T-helper 2 cell treated with Interferon-gamma antibody and Interleukin-4, amounts not matched to agents 5 μg/mL and 100 μg/mL, for 36 hours (primary cell): ENCODE data around the gene PIEZO1.
A peak's percentile ranks its signal among the peaks of the same experiment; 100 is the strongest.
"Not testable (repeated sequence)": the region's sequence is repeated elsewhere in the genome, so short reads cannot be mapped to it uniquely, and the experiment has no call there.

Experiments used
- DNase-seq: peaks from one replicate; pipeline ENCODE4 v3.0.0; 2021; ENCODE audit warnings: low spot score
- H3K27ac Mint-ChIP-seq: one replicate; pipeline ENCODE4 v1.8.0; 2021; ENCODE audit warnings: mild to moderate bottlenecking, mixed read lengths
- H3K27me3 Mint-ChIP-seq: one replicate; pipeline ENCODE4 v1.8.0; 2021; ENCODE audit warnings: low read depth, mixed read lengths
- H3K36me3 Mint-ChIP-seq: one replicate; pipeline ENCODE4 v1.8.0; 2021; ENCODE audit warnings: low read depth, mixed read lengths
- H3K4me1 Mint-ChIP-seq: one replicate; pipeline ENCODE4 v1.8.0; 2021; ENCODE audit warnings: low read depth, mixed read lengths
- H3K4me3 Mint-ChIP-seq: one replicate; pipeline ENCODE4 v1.8.0; 2022; ENCODE audit warnings: mild to moderate bottlenecking, moderate library complexity, mixed read lengths
- H3K9me3 Mint-ChIP-seq: one replicate; pipeline ENCODE4 v1.8.0; 2021; ENCODE audit warnings: mixed read lengths

Gene PIEZO1, protein sequence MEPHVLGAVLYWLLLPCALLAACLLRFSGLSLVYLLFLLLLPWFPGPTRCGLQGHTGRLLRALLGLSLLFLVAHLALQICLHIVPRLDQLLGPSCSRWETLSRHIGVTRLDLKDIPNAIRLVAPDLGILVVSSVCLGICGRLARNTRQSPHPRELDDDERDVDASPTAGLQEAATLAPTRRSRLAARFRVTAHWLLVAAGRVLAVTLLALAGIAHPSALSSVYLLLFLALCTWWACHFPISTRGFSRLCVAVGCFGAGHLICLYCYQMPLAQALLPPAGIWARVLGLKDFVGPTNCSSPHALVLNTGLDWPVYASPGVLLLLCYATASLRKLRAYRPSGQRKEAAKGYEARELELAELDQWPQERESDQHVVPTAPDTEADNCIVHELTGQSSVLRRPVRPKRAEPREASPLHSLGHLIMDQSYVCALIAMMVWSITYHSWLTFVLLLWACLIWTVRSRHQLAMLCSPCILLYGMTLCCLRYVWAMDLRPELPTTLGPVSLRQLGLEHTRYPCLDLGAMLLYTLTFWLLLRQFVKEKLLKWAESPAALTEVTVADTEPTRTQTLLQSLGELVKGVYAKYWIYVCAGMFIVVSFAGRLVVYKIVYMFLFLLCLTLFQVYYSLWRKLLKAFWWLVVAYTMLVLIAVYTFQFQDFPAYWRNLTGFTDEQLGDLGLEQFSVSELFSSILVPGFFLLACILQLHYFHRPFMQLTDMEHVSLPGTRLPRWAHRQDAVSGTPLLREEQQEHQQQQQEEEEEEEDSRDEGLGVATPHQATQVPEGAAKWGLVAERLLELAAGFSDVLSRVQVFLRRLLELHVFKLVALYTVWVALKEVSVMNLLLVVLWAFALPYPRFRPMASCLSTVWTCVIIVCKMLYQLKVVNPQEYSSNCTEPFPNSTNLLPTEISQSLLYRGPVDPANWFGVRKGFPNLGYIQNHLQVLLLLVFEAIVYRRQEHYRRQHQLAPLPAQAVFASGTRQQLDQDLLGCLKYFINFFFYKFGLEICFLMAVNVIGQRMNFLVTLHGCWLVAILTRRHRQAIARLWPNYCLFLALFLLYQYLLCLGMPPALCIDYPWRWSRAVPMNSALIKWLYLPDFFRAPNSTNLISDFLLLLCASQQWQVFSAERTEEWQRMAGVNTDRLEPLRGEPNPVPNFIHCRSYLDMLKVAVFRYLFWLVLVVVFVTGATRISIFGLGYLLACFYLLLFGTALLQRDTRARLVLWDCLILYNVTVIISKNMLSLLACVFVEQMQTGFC (N-terminal part only)

DNA sequence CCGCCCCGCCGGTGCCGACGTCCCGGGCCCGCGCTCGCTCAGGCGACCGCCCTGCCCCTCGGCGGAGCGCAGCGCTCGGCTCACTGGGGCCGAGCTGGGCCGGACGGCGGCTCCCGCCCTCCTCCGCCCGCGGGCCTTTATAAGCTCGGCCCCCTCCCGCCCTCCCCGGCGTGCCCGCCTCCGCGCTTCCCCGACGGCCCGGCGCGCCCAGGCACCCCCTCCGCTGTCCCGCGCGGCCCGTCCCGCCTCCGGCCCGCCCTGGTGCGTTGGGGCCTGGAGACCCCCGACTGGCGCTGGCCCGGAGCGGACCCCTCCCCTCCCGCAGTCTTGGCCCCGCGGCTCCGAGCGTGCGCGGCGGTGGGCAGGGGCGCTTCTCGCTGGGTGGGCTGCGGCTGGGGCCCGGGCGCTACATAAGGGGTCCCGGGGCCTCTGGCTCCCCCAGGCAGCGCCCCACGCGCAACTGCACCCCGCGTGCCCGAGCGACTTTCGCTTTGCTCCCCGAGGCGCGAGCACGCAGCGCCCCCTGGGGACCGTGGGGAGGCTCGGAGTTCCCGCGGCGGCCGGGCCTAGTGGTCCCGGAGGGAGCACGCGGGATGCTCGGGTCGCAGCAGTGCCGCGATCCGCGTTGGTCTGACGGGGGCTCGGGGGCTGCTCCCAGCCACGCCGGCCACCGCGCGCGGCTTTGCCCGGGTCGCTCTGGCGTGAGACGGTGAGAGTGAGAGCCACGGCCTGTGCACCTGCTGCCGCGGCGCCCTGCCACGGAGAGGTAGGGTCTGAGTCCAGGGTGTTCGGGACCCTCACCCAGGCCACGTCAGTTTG, at the start of gene PIEZO1:
Gene PIEZO1, minus strand, starts transcription at position 115 of the 819 bp plus-strand sequence. CDS start 256 bp downstream, outside the sequence.
- Mint-ChIP-seq H3K9me3 (no peaks in the 10 kb centered on the region), H3K4me1 (peaks cover 39% of the 10 kb centered on the region), H3K27me3 (no peaks in the 10 kb centered on the region), H3K4me3 (peak within 1 kb of the TSS; percentile 88), H3K36me3 (peaks cover 8% of the 10 kb centered on the region), H3K27ac (peak within 1 kb of the TSS; percentile 82)
- DNase-seq = peak; percentile 70

- DNase-seq = no peak
- no peaks in the 10 kb centered on the region for H3K4me1 Mint-ChIP-seq
- no peaks in the 10 kb centered on the region for H3K9me3 Mint-ChIP-seq
- H3K4me3 Mint-ChIP-seq = no peak overlapping the region
- H3K27ac Mint-ChIP-seq = no peak overlapping the region
- H3K36me3 Mint-ChIP-seq = no peaks in the 10 kb centered on the region
- no peaks in the 10 kb centered on the region for H3K27me3 Mint-ChIP-seq
These were observed 49.6 kb upstream of the PIEZO1 start for GRCh38 chr16:88834670-88835069.

GRCh38 chr16:88833086-88833485, 48.1 kb upstream of the PIEZO1 start:
- H3K9me3 Mint-ChIP-seq = no peaks in the 10 kb centered on the region

DNA sequence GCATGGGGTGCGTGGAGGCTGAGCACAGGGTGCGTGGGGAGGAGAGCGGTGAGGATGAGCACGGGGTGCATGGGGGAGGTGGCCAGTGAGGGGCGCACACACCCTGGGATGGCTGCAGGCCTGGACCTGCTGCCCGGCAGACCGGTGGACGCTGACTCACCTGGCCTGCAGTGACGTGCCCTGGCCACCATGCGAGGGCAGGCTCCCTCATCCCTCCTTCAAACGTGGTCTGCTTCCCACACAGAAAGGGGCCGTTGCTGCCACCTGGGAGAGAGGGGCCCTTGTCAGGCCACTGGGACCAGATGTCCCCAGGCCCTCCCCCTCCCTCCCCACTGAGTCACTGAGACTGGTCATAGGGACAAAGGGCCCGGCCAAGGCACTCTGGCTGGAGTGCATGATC, 46.8 kb upstream of the PIEZO1 start:
- Mint-ChIP-seq H3K36me3 (no peaks in the 10 kb centered on the region), H3K9me3 (no peaks in the 10 kb centered on the region), H3K4me3 (no peak overlapping the region), H3K27ac (no peak overlapping the region), H3K27me3 (no peaks in the 10 kb centered on the region), H3K4me1 (no peaks in the 10 kb centered on the region)
- no peak for DNase-seq

More at GRCh38 chr16:88833086-88833485, 48.1 kb upstream of the PIEZO1 start:
- no peak overlapping the region for H3K4me3 Mint-ChIP-seq
- H3K27ac Mint-ChIP-seq = no peak overlapping the region
- H3K36me3 Mint-ChIP-seq = no peaks in the 10 kb centered on the region
- no peaks in the 10 kb centered on the region for H3K4me1 Mint-ChIP-seq
- no peaks in the 10 kb centered on the region for H3K27me3 Mint-ChIP-seq
- no peak for DNase-seq

- Mint-ChIP-seq H3K36me3 (no peaks in the 10 kb centered on the region), H3K9me3 (no peaks in the 10 kb centered on the region), H3K27me3 (no peaks in the 10 kb centered on the region), H3K4me1 (no peaks in the 10 kb centered on the region), H3K4me3 (no peak overlapping the region), H3K27ac (no peak overlapping the region)
- no peak for DNase-seq
These were observed 45.8 kb upstream of the PIEZO1 start for GRCh38 chr16:88830783-88831182.

DNA sequence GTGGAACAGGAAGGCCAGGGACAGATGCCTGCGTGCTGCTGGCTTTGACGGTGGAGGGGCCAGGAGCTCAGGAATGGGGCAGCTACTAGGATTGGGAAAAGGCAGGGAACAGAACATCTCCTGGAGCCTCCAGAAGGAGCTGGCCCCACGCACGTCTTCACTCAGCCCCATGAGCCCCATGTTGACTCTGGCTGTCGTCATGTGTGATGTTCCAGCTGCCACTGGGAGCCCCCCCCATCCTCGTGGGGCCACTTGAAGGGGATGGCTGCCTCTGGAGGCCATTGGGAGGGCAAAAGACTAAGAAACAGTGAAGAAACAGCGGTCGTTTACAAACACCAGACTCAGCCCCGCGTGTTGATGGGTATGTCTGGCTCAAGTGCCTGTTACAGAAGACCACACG, 45.2 kb upstream of the PIEZO1 start:
- Mint-ChIP-seq H3K27ac (no peak overlapping the region), H3K4me1 (no peaks in the 10 kb centered on the region), H3K4me3 (no peak overlapping the region), H3K27me3 (no peaks in the 10 kb centered on the region), H3K36me3 (no peaks in the 10 kb centered on the region), H3K9me3 (no peaks in the 10 kb centered on the region)
- DNase-seq = no peak

- no peaks in the 10 kb centered on the region for H3K4me1 Mint-ChIP-seq
- no peaks in the 10 kb centered on the region for H3K36me3 Mint-ChIP-seq
- no peak for DNase-seq
- H3K27ac Mint-ChIP-seq = no peak overlapping the region
- no peaks in the 10 kb centered on the region for H3K9me3 Mint-ChIP-seq
- no peaks in the 10 kb centered on the region for H3K27me3 Mint-ChIP-seq
- no peak overlapping the region for H3K4me3 Mint-ChIP-seq
These were observed 43.7 kb upstream of the PIEZO1 start for GRCh38 chr16:88828711-88829110.

- Mint-ChIP-seq H3K27ac (no peak overlapping the region), H3K36me3 (no peaks in the 10 kb centered on the region), H3K9me3 (no peaks in the 10 kb centered on the region), H3K27me3 (no peaks in the 10 kb centered on the region), H3K4me1 (no peaks in the 10 kb centered on the region), H3K4me3 (no peak overlapping the region)
- no peak for DNase-seq
These were observed 42.7 kb upstream of the PIEZO1 start for GRCh38 chr16:88827727-88828126.

DNA sequence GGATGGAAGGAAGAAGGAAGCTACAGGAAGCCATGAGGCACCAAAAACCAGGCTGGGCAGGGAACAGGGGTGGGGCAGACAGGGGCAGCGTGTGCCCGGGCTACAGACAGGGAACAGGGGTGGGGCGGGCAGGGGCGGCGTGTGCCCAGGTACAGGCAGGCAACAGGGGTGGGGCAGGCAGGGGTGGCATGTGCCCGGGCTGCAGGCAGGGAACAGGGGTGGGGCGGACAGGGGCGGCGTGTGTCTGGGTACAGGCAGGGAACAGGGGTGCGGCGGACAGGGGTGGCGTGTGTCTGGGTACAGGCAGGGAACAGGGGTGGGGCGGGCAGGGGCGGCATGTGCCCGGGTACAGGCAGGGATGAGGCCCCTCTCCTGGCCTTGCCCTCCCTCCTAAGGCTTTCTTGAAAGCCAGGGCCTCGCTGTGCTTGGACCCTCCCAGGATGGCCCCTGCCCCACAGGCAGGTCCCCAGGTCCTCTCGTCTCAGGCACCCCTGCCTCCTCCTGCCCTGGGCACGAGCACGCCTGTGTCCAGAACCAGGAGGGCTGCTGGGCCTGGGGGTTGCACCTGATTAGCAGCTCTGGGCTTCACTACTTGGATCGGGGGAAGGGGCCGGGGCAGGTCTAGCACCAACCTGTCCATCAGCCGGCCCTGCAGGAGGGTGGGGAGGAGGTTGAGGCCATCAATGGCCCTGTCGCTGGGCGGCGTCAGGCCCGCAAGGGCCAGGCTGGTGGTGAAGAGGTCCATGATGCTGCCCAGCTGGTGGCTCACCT, 41.2 kb upstream of the PIEZO1 start:
- no peaks in the 10 kb centered on the region for H3K9me3 Mint-ChIP-seq
- no peak overlapping the region for H3K4me3 Mint-ChIP-seq
- H3K27ac Mint-ChIP-seq = no peak overlapping the region
- DNase-seq = no peak
- H3K36me3 Mint-ChIP-seq = no peaks in the 10 kb centered on the region
- H3K4me1 Mint-ChIP-seq = no peaks in the 10 kb centered on the region
- no peaks in the 10 kb centered on the region for H3K27me3 Mint-ChIP-seq

GRCh38 chr16:88825146-88825545, 40.1 kb upstream of the PIEZO1 start:
- Mint-ChIP-seq H3K27me3 (no peaks in the 10 kb centered on the region), H3K27ac (no peak overlapping the region), H3K4me3 (no peak overlapping the region), H3K36me3 (no peaks in the 10 kb centered on the region), H3K9me3 (no peaks in the 10 kb centered on the region), H3K4me1 (no peaks in the 10 kb centered on the region)
- no peak for DNase-seq

DNA sequence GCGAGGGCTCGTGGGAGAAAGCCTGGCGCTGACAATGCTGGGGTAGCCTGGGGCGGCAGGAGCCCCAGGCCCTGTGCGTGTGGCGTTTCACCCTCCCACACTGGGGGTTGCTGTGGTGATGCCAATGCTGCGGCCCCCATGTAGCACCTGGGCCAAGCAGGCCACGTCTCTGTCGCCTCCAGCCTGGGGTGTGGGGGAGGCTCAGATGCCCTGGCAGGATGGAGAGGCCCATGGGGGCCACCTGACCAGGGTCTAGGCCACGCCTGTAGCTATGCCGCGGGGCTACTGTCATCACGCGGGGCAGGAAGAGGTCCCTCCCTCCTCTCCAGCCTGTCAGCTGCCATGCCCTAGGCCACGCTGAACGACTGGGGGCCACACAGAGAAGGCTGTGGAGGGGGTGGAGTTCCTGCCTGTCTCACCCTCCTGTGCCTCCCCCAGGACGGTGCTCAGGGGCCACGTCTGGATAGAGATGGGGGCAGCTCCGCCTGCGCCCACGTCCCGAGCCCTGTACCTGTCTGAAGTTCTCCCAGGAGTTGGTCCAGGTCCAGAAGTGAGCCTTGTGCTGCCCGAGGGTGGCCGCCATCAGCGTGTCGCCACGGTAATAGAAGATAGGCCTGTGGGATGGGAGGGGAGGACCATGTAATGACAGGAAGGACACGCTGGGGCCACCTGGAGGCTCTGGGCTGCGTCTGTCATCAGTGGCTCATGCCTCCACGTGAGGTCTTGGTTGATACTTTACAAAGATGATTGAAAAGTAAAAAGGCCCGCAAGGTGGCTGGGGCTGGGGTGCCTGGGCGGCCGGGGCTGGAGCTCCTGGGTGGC, 39.4 kb upstream of the PIEZO1 start:
- no peak overlapping the region for H3K27ac Mint-ChIP-seq
- DNase-seq = no peak
- H3K4me3 Mint-ChIP-seq = no peak overlapping the region
- no peaks in the 10 kb centered on the region for H3K36me3 Mint-ChIP-seq
- no peaks in the 10 kb centered on the region for H3K27me3 Mint-ChIP-seq
- no peaks in the 10 kb centered on the region for H3K9me3 Mint-ChIP-seq
- H3K4me1 Mint-ChIP-seq = no peaks in the 10 kb centered on the region

- H3K27me3 Mint-ChIP-seq, H3K4me1 Mint-ChIP-seq, H3K9me3 Mint-ChIP-seq, H3K36me3 Mint-ChIP-seq, H3K4me3 Mint-ChIP-seq, DNase-seq, H3K27ac Mint-ChIP-seq: not testable (repeated sequence)
These were observed 38.6 kb upstream of the PIEZO1 start for GRCh38 chr16:88823646-88824045.
